HEK293 (cell line): ENCODE data around the gene MFSD11.

Experiments
- CTCF ChIP-seq: fragments of 450-650 bp; formaldehyde crosslinking; IDR thresholded peaks from 2 replicates; pipeline ENCODE4 v1.5.1; 2016; ENCODE audit warnings: missing biosample characterization, missing genetic modification characterization
- ZBTB17 ChIP-seq: fragments of 450-650 bp; formaldehyde crosslinking; IDR thresholded peaks from 2 replicates; pipeline ENCODE4 v1.5.1; 2016; ENCODE audit warnings: missing biosample characterization, missing genetic modification characterization
- ZNF146 ChIP-seq: fragments of 450-650 bp; formaldehyde crosslinking; IDR thresholded peaks from 2 replicates; pipeline ENCODE4 v1.5.1; 2016; ENCODE audit warnings: missing biosample characterization, missing genetic modification characterization
- ZNF423 ChIP-seq: fragments of 450-650 bp; formaldehyde crosslinking; IDR thresholded peaks from 2 replicates; pipeline ENCODE4 v1.5.1; 2016; ENCODE audit warnings: missing biosample characterization, missing genetic modification characterization
- ZNF629 ChIP-seq: fragments of 450-650 bp; formaldehyde crosslinking; IDR thresholded peaks from 2 replicates; pipeline ENCODE4 v1.5.1; 2017; ENCODE audit warnings: missing biosample characterization, missing genetic modification characterization
- ZNF76 ChIP-seq: fragments of 450-650 bp; formaldehyde crosslinking; IDR thresholded peaks from 2 replicates; pipeline ENCODE4; 2016; ENCODE audit warnings: low read depth, missing biosample characterization, missing genetic modification characterization, borderline replicate concordance

GRCh38 chr17:76725580-76726230, 12.2 kb upstream of the MFSD11 start:
- no peak; the same call in 1 of the 2 replicates for TF ChIP-seq CTCF (tag by site-specific recombination)
- no peak for TF ChIP-seq ZNF146 (tag by site-specific recombination)
- TF ChIP-seq ZNF629 = no peak
- peak; percentile 98 for TF ChIP-seq ZNF423 (tag by site-specific recombination)
- peak; percentile 16 for TF ChIP-seq ZNF76 (tag by site-specific recombination)
- TF ChIP-seq ZBTB17 (tag by site-specific recombination) = 0 out of 2 replicates have a peak, but pooled peaks have one; percentile 7
